Measurements from ENCODE around the gene ETAA1. TPM values are rescaled to one million over a fixed set of nuclear protein-coding genes. Genes with fewer than 3 reads are reported as not detected.

Gene ETAA1
- total and polyA plus RNA-seq, 2 of the 8 experiments (the other 6 are each of a cell fraction or from before 2014, with no cell fraction given), result 5.9 to 27.1 TPM

- Histone ChIP-seq H3K23me2 (ENCODE audit: low read depth, low read length) (no peaks in the 10 kb centered on the region), H3K79me2 (ENCODE audit: control insufficient read depth in 1 of 2, insufficient read depth in 2 of 2, low read length in 2 of 2) (peaks cover 5 to 36% of the 10 kb centered on the region in 2 experiments; a peak in 3 of 4 replicates), H2AFZ (ENCODE audit: low read length) (no peak overlapping the region), H2BK15ac (ENCODE audit: low read length) (no peak overlapping the region), H3K4me3 (ENCODE audit: extremely low read depth in 1 of 4, insufficient read depth in 2 of 4, low read depth in 3 of 4, low read length in 4 of 4) (peak overlapping the region in 1 of 4 experiments; percentile 86; a peak in 2 of 8 replicates), H3K56ac (replicated peaks; ENCODE audit: insufficient read length, low read depth, low read length) (no peak overlapping the region), H3K4me2 (ENCODE audit: insufficient read depth in 1 of 2, low read depth in 2 of 2, low read length in 2 of 2) (no peak overlapping the region; a peak in 1 of 4 replicates), H2BK12ac (ENCODE audit: low read depth, low read length) (no peak overlapping the region), H3K27me3 (replicated peaks in 1 of 4; ENCODE audit: control insufficient read depth in 3 of 4, extremely low read depth in 1 of 4, insufficient read depth in 3 of 4, low read length in 3 of 4) (no peaks in the 10 kb centered on the region), H2AK5ac (ENCODE audit: low read depth, low read length) (no peak overlapping the region), H3K9ac (replicated peaks in 1 of 4; ENCODE audit: extremely low read depth in 1 of 4, low read depth in 3 of 4, low read length in 3 of 4) (peak overlapping the region in 1 of 4 experiments; percentile 34; a peak in 1 of 7 replicates), H3K9me3 (ENCODE audit: insufficient read depth in 2 of 2, low read depth in 1 of 2, low read length in 1 of 2) (no peaks in the 10 kb centered on the region), H3K23ac (ENCODE audit: insufficient read length) (no peak overlapping the region), H3K18ac (ENCODE audit: extremely low read depth, low read length) (no peak overlapping the region), H4K91ac (replicated peaks; ENCODE audit: insufficient read length, low read length) (no peak overlapping the region), H3K4ac (replicated peaks; ENCODE audit: insufficient read length, low read depth, low read length) (no peak overlapping the region), H3K27ac (ENCODE audit: low read depth, low read length) (no peak overlapping the region), H4K8ac (ENCODE audit: extremely low read depth, insufficient read depth, low read length) (no peak overlapping the region), H2BK120ac (replicated peaks; ENCODE audit: low read depth, low read length) (no peak overlapping the region), H4K5ac (ENCODE audit: insufficient read length, low read depth, low read length) (no peak overlapping the region), H3K36me3 (ENCODE audit: control insufficient read depth in 2 of 4, insufficient read depth in 4 of 4, low read length in 3 of 4) (peaks cover 2 to 45% (median 11%) of the 10 kb centered on the region in 4 experiments; a peak in 5 of 8 replicates), H2BK20ac (ENCODE audit: low read length) (no peak overlapping the region), H4K20me1 (replicated peaks in 1 of 2; ENCODE audit: control insufficient read depth in 1 of 2, insufficient read depth in 2 of 2, low read length in 2 of 2) (no peaks in the 10 kb centered on the region), H2BK5ac (ENCODE audit: low read depth, low read length) (no peak overlapping the region), H3K14ac (ENCODE audit: insufficient read length) (no peak overlapping the region), H3K79me1 (ENCODE audit: low read depth, low read length) (no peaks in the 10 kb centered on the region), H3K4me1 (replicated peaks in 1 of 4; ENCODE audit: control insufficient read depth in 3 of 4, insufficient read depth in 4 of 4, low read length in 3 of 4) (peaks cover 0 to 4% (median 0%) of the 10 kb centered on the region in 4 experiments; a peak in 2 of 7 replicates)
- WGBS, 2 experiments (ENCODE audit: extremely low coverage in 1 of 2, insufficient coverage in 1 of 2, insufficient read length in 1 of 2, insufficient replicate concordance in 2 of 2, low coverage in 1 of 2, low lambda C conversion rate in 2 of 2, missing lambda C conversion rate in 1 of 2), result 90% methylated on average over 2 of the region's 2 CpGs; no CpG with 5 or more reads in 1 of the 2 experiments
- no peak for FAIRE-seq
- CTCF ChIA-PET (ENCODE audit: partially characterized antibody), result no interaction called here
- POLR2A ChIA-PET (ENCODE audit: partially characterized antibody), result interaction anchor here (0.7 kb wide), 1 partner anchor 953 kb away, joined by 3 read pairs; no protein-coding TSS in a partner anchor
- no peak for DNase-seq (ENCODE audit: low read depth in 1 of 2, low spot score in 2 of 2)
- TF ChIP-seq PHF8 (conservative IDR thresholded peaks at IDR 0.05; ENCODE audit: low read depth, low read length) (no peak), SUZ12 (IDR thresholded peaks at IDR 0.05; ENCODE audit: low read length) (no peak), POLR2AphosphoS5 (IDR thresholded peaks at IDR 0.05; ENCODE audit: low read depth, low read length) (no peak)
These were observed 2.0 kb downstream of the ETAA1 start for GRCh38 chr2:67399144-67399543.

Measured in H1 (cell line).